IPS-18c (cell line): ENCODE measurements around the gene PRKAG2.

Source experiments
- H3K4me3 ChIP-seq: 2 replicates; pipeline ENCODE4 v1.7.0; 2013; ENCODE audit warnings: low read depth, mild to moderate bottlenecking, low read length, moderate library complexity; ENCODE audit not compliant: insufficient read depth
- H3K9me3 ChIP-seq: one replicate; pipeline ENCODE4 v1.6.1; 2013; ENCODE audit warnings: mild to moderate bottlenecking, low read length, moderate library complexity; ENCODE audit not compliant: control insufficient read depth, insufficient read depth

Gene PRKAG2

DNA sequence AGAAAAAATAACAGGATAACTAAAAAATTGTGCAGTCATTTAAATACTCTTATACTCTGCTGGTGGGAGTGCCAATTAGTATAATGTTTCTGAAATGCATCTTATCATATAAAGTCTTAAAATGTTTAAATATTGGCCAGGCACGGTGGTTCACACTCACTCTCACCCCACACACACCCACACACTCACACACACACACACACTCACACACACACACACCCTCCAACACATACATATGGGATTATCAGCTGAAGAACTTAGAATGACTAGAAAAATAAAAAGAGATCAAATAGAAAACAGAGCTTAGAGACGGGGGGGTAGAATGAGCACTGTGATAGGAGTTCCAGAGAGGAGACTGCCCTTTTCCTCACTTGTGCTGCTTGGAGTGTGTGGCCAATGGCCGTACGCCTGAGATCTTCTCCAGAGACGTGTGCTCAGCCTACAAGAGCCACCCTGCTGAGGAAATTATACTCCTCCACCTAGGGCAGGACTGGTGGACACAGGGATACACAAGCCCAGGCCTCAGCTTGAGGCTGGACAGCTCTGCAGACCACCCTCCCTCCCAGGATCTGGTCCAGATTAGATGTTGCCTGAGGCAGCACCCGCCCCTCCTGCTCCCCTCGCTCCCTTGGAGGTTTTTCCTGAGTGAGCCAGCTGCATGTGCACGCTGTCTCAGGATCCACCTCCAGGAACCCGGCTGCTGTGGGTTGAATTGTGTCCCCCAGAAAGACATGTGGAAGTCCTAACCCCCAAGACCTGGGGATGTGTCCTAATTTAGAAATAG lies 26.5 kb upstream of the PRKAG2 start:
- Histone ChIP-seq H3K4me3 (no peak overlapping the region), H3K9me3 (peaks cover 2% of the 10 kb centered on the region)

- peaks cover under 1% of the 10 kb centered on the region for H3K9me3 ChIP-seq
- no peak overlapping the region for H3K4me3 ChIP-seq
These were observed 25.4 kb upstream of the PRKAG2 start for GRCh38 chr7:151902311-151902710.

- no peak overlapping the region for H3K4me3 ChIP-seq
- H3K9me3 ChIP-seq = no peaks in the 10 kb centered on the region
These were observed 24.9 kb upstream of the PRKAG2 start for GRCh38 chr7:151901828-151902227.

- Histone ChIP-seq H3K9me3 (no peaks in the 10 kb centered on the region), H3K4me3 (no peak overlapping the region)
These were observed 24.2 kb upstream of the PRKAG2 start for GRCh38 chr7:151900986-151901621.

DNA sequence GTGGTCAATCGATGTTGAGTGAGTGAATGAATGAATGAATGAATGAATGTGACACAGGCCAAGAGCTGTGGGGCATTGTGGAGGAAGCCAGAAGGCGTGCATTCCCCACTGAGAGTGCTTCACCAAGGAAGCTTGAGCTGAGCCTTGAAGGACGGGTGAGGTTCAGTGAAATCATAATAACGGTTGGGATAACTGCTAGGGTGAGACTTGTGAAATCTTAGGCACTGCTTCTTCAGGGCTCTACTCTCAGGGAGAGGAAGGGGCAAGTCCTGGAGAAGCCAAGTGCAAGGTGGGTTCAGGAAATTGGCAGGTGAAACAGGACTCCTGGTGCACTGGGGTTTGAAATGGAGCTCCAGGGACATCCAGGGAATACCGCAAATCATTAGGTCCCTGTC lies 23.7 kb upstream of the PRKAG2 start:
- Histone ChIP-seq H3K9me3 (no peaks in the 10 kb centered on the region), H3K4me3 (no peak overlapping the region)

DNA sequence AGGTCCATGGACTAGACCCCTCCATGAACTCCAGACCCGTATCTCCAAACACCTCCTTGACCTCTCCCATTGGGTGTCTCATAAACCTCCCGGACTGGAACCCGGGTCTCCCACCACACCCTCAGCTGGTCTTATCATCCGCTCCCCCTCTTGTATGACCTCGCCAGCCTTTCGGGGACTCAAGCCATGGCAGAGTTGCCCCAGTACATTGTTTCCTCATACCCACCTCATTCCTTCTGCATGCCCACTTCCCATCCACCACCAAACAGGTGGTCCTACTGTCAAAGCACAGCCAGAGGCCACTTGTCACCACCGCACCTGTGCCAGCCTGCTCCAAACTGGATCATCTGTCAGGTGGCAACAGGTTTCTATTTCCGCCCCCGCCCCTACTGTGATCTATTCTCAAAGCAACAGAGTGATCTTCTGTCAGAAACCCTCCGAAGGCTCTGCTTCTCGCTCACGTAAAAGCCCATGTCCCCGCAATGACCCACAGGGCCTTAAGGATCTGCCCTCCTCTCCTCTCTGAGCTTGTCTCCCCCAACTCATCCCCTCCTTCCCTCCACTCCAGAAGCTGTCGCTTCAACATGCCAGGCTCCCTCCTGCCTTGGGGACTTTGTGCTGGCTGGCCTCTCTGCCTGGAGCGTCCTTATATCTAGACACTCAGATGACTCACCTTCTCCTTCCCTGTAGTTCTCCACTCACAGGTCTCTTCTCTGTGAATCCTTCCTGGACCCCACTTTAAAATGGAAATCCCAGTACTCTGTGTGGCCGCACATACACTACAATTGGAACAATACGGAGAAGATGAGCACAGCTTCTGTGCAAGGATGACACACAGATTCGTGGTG lies 22.8 kb upstream of the PRKAG2 start:
- H3K9me3 ChIP-seq = no peaks in the 10 kb centered on the region
- H3K4me3 ChIP-seq = no peak overlapping the region

DNA sequence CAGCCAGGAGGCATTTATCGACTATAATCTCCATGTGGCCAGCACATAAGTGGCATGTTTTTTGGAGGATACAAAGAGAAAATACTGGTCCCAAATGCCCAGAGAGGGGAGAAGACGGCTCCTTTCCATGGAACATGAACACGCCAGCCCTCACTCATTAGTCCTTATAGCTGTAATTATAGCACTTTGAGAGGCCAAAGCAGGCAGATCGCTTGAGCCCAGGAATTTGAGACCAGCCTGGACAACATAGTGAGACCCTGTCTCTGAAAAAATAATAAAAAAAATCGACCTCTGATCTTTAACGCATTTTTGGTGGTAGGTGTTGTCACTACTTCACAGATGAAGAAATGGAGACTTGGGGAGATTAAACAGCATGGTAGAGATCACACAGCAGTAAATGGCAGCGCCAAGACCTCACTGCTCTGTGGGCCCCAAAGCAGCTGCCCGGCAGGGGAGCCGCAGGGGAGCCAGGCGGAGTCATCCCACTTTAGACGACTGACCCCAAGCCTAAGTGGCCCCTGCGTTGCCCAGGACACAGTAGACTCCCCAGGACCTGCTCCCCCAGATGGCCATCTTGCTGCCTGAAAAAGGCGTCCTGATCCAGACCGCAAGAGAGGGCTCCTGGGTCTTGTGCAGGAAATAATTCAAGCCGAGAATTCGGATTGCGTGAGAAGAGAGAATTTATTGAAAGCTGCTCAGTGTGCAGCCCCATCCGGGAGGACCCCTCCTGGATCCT lies 21.2 kb upstream of the PRKAG2 start:
- Histone ChIP-seq H3K9me3 (no peaks in the 10 kb centered on the region), H3K4me3 (no peak overlapping the region)

- H3K9me3 ChIP-seq = no peaks in the 10 kb centered on the region
- peak overlapping the region; percentile 29 for H3K4me3 ChIP-seq
These were observed 20.3 kb upstream of the PRKAG2 start for GRCh38 chr7:151897161-151897731.

DNA sequence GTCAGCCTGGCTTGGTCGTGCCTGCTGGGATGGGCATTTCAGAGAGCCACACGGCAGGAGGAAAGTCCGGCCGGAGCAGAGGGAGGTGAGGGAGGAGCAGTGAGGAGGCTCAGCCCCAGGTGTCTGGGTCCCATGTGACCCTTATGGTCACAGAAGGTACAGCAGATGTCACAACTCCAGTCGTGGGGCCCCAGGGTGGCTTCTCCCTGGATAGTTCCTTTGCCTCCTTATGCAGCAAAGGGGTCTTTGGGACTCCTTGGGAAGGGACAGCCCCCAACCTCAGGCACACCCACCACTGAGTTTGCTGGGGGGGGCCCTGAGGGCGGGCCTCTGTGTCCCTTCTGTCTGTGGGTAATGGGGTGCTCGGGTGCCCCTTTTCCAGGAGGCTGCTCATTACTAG lies 19.6 kb upstream of the PRKAG2 start:
- H3K4me3 ChIP-seq = no peak overlapping the region
- no peaks in the 10 kb centered on the region for H3K9me3 ChIP-seq

DNA sequence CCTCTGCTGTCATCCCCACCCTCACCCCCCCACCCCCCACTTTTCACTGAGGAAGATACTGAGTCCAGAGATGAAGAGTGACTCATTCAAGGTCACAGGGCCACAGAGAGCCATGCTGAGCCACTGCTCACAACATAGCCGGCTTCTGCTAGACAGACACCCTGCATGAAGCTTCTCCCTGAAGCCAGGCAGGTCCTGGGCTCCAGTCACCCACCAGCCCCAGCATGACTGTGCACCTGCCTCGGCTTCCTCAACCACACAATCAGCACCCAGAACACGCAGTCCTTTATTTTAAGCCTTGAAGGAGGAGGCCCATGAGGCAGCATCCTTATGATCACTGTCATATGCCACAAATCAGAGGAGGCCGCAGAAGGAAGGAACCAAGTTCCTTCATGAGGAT lies 19.2 kb upstream of the PRKAG2 start:
- Histone ChIP-seq H3K4me3 (no peak overlapping the region), H3K9me3 (no peaks in the 10 kb centered on the region)

- Histone ChIP-seq H3K9me3 (no peaks in the 10 kb centered on the region), H3K4me3 (no peak overlapping the region)
These were observed 18.7 kb upstream of the PRKAG2 start for GRCh38 chr7:151895631-151896031.

GRCh38 chr7:151895008-151895630 lies 18.2 kb upstream of the PRKAG2 start:
- H3K4me3 ChIP-seq = no peak overlapping the region
- no peaks in the 10 kb centered on the region for H3K9me3 ChIP-seq

GRCh38 chr7:151894111-151895007 lies 17.4 kb upstream of the PRKAG2 start:
- H3K4me3 ChIP-seq = no peak overlapping the region
- no peaks in the 10 kb centered on the region for H3K9me3 ChIP-seq

DNA sequence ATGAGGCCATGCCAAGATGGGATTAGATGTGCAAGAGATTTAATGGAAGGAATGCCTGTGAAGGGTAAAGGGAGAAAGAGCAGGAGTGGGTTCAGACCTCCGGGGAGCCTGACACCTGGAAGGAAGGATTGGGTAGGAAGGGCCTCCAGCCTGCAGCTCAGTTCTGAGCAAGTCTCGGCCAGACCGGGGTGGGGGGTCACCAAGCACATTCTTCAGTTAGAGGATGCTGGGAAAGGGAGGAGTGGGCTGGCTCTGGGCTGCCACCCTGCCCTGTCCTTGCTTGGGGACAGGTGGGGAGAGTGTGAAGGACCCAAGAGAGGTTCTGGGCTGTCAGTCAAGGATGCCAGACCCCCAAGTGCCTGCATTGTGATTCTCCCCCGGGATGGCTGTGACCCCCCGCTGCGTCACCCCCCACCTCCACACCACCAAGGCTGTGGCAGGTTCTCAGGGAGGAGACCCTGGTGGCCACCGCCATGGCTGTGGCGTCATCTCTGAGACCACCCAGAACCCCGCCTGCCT lies 16.5 kb upstream of the PRKAG2 start:
- no peak overlapping the region for H3K4me3 ChIP-seq
- no peaks in the 10 kb centered on the region for H3K9me3 ChIP-seq

- no peak overlapping the region for H3K4me3 ChIP-seq
- no peaks in the 10 kb centered on the region for H3K9me3 ChIP-seq
These were observed 14.8 kb upstream of the PRKAG2 start for GRCh38 chr7:151891753-151892152.

DNA sequence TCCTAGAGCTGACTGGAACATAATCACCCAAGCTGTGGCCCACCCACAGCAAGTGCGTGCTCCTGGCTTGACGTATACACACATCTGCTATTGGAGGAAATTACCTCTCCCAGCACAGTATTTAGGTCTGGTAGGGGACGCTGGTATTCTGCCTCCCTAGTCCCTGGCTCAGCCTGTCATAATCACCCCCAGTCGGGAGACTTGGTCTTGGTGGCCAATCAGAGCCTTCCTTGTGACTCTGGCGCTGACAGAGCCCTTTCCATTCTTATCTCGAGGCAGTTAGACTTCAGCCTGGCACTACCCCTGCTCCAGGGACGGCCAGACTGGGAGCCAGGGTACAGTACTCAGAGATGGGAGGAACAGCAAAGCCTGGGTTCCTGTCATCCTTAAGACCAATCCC lies 14.3 kb upstream of the PRKAG2 start:
- Histone ChIP-seq H3K9me3 (no peaks in the 10 kb centered on the region), H3K4me3 (no peak overlapping the region)
